HepG2 (cell line): ENCODE measurements around the gene ARVCF. TPM values are rescaled to one million over a fixed set of nuclear protein-coding genes. Genes with fewer than 3 reads are reported as not detected.

Source experiments
- ATAC-seq: fragments of 200-7000 bp; cut with Tn5 transposase; 3 replicates; pipeline ENCODE4 v1.9.1; 2020; ENCODE audit warnings: mild to moderate bottlenecking, moderate library complexity
- BruUV-seq: library from RNA; stranded (reverse); fragments of 400-500 nt; replicated peaks from 2 replicates; lab custom pipeline; 2021; lab: Mats Ljungman, UMichigan
- CTCF ChIA-PET: fragments of 300-600 bp; formaldehyde crosslinking; extraction: SDS; loops from one replicate; lab custom pipeline; 2021; ENCODE audit warnings: low total read pairs, inconsistent platforms, low intra/inter-chr PET ratio; lab: Yijun Ruan, JAX
- POLR2A ChIA-PET: fragments of 350-600 bp; sonication (Branson Sonifier 250); formaldehyde crosslinking; loops from one replicate; lab custom pipeline; 2020; ENCODE audit warnings: antibody characterized with exemption, inconsistent platforms; lab: Yijun Ruan, JAX
- DNase-seq: peaks from one replicate; pipeline ENCODE4 v3.0.0-alpha.2; 2015; ENCODE audit warnings: low spot score
- FAIRE-seq: peaks from 3 replicates; lab custom pipeline; 2011; peaks lifted over from hg19 to GRCh38; lab: Jason Lieb, UNC
- H2AFZ ChIP-seq: one replicate; pipeline ENCODE4 v1.6.1; 2011; ENCODE audit warnings: low read length, inconsistent platforms
- H3K27ac ChIP-seq: fragments of 300-600 bp; 3 replicates; pipeline ENCODE4 v1.8.0; 2011; ENCODE audit warnings: mixed run types, mild to moderate bottlenecking, mixed read lengths, low read length, inconsistent platforms; ENCODE audit not compliant: insufficient read depth; ENCODE audit errors: extremely low read length
- H3K27me3 ChIP-seq, 2 experiments: fragments of 200-600 bp in 1 of 2; 2 replicates in 1 of 2; 3 replicates in 1 of 2; pipeline versions ENCODE4 v1.6.0 to v1.8.0; 2011; ENCODE audit warnings: low read length in 2 of 2, mild to moderate bottlenecking in 2 of 2, moderate library complexity in 2 of 2, inconsistent platforms in 1 of 2; ENCODE audit not compliant: insufficient read depth in 2 of 2, control insufficient read depth in 1 of 2
- H3K36me3 ChIP-seq, 2 experiments: fragments of 200-600 bp in 1 of 2; replicated peaks in 1 of 2; 2 replicates in 1 of 2; 3 replicates in 1 of 2; pipeline versions ENCODE4 v1.5.1 to v1.8.0; 2011; ENCODE audit warnings: low read length in 2 of 2, inconsistent platforms in 1 of 2; ENCODE audit not compliant: insufficient read depth in 2 of 2, control insufficient read depth in 1 of 2
- H3K4me1 ChIP-seq: 2 replicates; pipeline ENCODE4 v1.5.1; 2012; ENCODE audit warnings: low read length, inconsistent platforms; ENCODE audit not compliant: insufficient read depth
- H3K4me2 ChIP-seq: 2 replicates; pipeline ENCODE4 v1.6.0; 2011; ENCODE audit warnings: low read depth, low read length, inconsistent platforms
- H3K4me3 ChIP-seq, 3 experiments: fragments of 200-600 bp in 1 of 3; sonication (generic), shearing (Covaris generic) in 1 of 3; replicated peaks in 1 of 3; 2 replicates each; pipeline ENCODE4 v1.5.1; 2011 to 2016; ENCODE audit warnings: low read length in 3 of 3, inconsistent platforms in 2 of 3, low read depth in 2 of 3, mild to moderate bottlenecking in 2 of 3, control low read depth in 1 of 3, mixed read lengths in 1 of 3; ENCODE audit not compliant: insufficient read depth in 1 of 3
- H3K79me2 ChIP-seq: one replicate; pipeline ENCODE4 v1.6.1; 2011; ENCODE audit warnings: low read length, inconsistent platforms; ENCODE audit not compliant: insufficient read depth
- H3K9ac ChIP-seq: 2 replicates; pipeline ENCODE4 v1.6.0; 2011; ENCODE audit warnings: mild to moderate bottlenecking, low read depth, low read length, inconsistent platforms; ENCODE audit not compliant: insufficient read depth
- H3K9me3 ChIP-seq: 2 replicates; pipeline ENCODE4 v1.5.1; 2012; ENCODE audit warnings: mild to moderate bottlenecking, low read length
- H4K20me1 ChIP-seq: 2 replicates; pipeline ENCODE4 v1.6.0; 2011; ENCODE audit warnings: inconsistent platforms, mild to moderate bottlenecking, low read length, moderate library complexity; ENCODE audit not compliant: insufficient read depth
- FOSL1 ChIP-seq: sonication (generic); formaldehyde crosslinking; IDR thresholded peaks from 2 replicates; pipeline ENCODE4 v1.9.0; 2021; ENCODE audit warnings: missing genetic modification reagents, borderline replicate concordance
- ZNF543 ChIP-seq: sonication (generic); formaldehyde crosslinking; IDR thresholded peaks from 2 replicates; pipeline ENCODE4 v1.4.0; 2020; ENCODE audit warnings: mild to moderate bottlenecking, missing genetic modification reagents
- ZNF558 ChIP-seq: sonication (generic); formaldehyde crosslinking; IDR thresholded peaks from 2 replicates; pipeline ENCODE4 v1.9.0; 2022; ENCODE audit warnings: mild to moderate bottlenecking, missing genetic modification reagents, borderline replicate concordance
- ZNF788 ChIP-seq: sonication (generic); formaldehyde crosslinking; IDR thresholded peaks from 2 replicates; pipeline ENCODE4 v1.5.0; 2020; ENCODE audit warnings: mild to moderate bottlenecking, missing genetic modification reagents, borderline replicate concordance
- WGBS: methylation state at CpG from one replicate; pipeline ENCODE4 v1.1.6; 2017; ENCODE audit warnings: low lambda C conversion rate; 5-methylcytosine and 5-hydroxymethylcytosine counted together
- in situ Hi-C: cut with HindIII; loops from 2 replicates; pipeline ENCODE4 v1.10.0; 2017; ENCODE audit warnings: low pct_unique_long_range_greater_than_20kb; ENCODE audit not compliant: extremely low pct_ligation_motif_present
- intact Hi-C: fragments of 100-400 bp; cut with micrococcal nuclease; formaldehyde crosslinking; loops from one replicate; pipeline ENCODE4 v1.10.0; 2022; ENCODE audit not compliant: unreplicated experiment
- polyA plus RNA-seq, 8 experiments: library from polyadenylated mRNA; depleted of rRNA in 3 of 8; stranded (reverse) in 7 of 8; unstranded in 1 of 8; fragments of >200 nt; fragmentation: Illumina TruSeq in 4 of 8; extraction: Trizol in 4 of 8; gene quantifications; 2 replicates each; pipeline versions ENCODE4 v1.2.1 to v1.2.3, GENCODE V29; 2011 to 2016; ENCODE audit warnings: low read depth in 4 of 8, missing spikeins in 1 of 8, mixed read lengths in 1 of 8; ENCODE audit not compliant: insufficient read depth in 1 of 8
- total RNA-seq, 5 experiments: library from RNA; depleted of rRNA; stranded (reverse); fragments of >200 nt; fragmentation: Illumina TruSeq; extraction: Trizol; gene quantifications; 2 replicates each; pipeline ENCODE4 v1.2.3, GENCODE V29; 2016; ENCODE audit warnings: low read depth in 1 of 5
- TF ChIP-seq, protein P1 (sequence below): sonication (generic); formaldehyde crosslinking; IDR thresholded peaks from 2 replicates; pipeline ENCODE4 v1.5.0; 2020; ENCODE audit warnings: missing genetic modification reagents, mild to moderate bottlenecking, borderline replicate concordance

ARVCF gene
- total and polyA plus RNA-seq, 2 of the 13 experiments (the other 11 are each of a cell fraction or from before 2014, with no cell fraction given) = 16.4 to 17.7 TPM

DNA sequence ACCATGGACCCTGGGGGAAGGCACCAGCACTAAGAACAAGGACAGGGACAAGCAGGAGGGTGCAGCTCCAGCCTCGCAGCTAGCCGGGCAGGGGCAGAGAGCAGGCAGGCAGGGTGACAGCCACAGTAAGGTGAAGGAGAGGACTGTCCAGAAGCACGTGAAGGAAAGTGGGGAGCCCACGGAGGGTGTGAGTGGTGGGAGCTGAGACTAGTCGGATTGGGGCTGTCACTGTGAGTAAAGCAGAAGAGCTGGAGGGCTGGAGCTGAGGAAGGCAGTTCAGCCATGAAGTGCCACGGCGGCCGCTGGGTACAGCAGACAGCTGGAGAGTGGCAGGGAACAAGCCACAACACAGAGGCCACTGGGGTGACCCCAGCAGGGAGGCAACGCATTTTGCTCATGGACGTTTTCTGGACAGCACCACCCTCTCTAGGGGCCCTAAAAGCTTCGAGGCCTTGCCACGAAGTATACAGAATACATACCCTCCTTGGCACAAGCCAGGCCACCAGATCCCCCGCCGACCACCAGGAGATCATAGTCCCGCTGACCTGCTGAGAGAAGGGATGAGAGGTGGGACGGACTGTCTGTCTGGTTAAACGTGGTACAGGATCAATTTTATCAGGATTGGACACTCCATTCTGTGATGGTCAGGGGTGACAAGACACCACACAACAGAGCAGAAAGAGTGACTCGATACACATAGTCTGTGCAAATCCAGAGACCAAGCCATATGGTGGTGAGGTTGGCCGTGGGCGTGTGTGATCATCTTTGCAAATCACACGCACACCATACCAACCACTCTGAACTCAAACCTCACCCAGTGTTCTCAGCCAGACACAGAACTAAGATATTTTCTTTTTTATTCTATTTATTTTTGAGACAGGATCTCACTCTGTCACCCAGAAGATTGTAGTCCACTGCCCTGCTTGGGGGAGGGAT, 85.8 kb downstream of the ARVCF start:
- intact Hi-C loops (no loop called here), in situ Hi-C loops (no loop called here)
- ChIA-PET CTCF (no interaction called here), POLR2A (no interaction called here)
- Histone ChIP-seq H2AFZ (no peak overlapping the region), H3K27me3 (no peaks in the 10 kb centered on the region), H3K9ac (no peak overlapping the region), H3K4me2 (no peak overlapping the region), H3K4me3 (no peak overlapping the region), H3K27ac (no peak overlapping the region), H3K4me1 (peaks cover 7% of the 10 kb centered on the region; the same call in 1 of the 2 replicates), H3K36me3 (0 out of 5 replicates have a peak, but pooled peaks cover 0 to 4% of the 10 kb centered on the region in 2 experiments), H3K9me3 (no peaks in the 10 kb centered on the region), H3K79me2 (no peaks in the 10 kb centered on the region), H4K20me1 (no peaks in the 10 kb centered on the region)
- TF ChIP-seq ZNF543 (CRISPR knock-in tag) = no peak
- TF ChIP-seq, protein P1, sequence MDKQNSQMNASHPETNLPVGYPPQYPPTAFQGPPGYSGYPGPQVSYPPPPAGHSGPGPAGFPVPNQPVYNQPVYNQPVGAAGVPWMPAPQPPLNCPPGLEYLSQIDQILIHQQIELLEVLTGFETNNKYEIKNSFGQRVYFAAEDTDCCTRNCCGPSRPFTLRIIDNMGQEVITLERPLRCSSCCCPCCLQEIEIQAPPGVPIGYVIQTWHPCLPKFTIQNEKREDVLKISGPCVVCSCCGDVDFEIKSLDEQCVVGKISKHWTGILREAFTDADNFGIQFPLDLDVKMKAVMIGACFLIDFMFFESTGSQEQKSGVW (CRISPR knock-in tag) = no peak
- no peak for TF ChIP-seq ZNF788 (CRISPR knock-in tag)
- no peak for TF ChIP-seq FOSL1
- no peak for TF ChIP-seq ZNF558
- ATAC-seq (no peak), DNase-seq (no peak), FAIRE-seq (no peak)
- 98% methylated on average over 18 of the region's 21 CpGs for WGBS
- no TSS peak for BruUV-seq
